GM18861 (cell line): ENCODE measurements around the gene FECH.
"Not testable (repeated sequence)": the region's sequence is repeated elsewhere in the genome, so short reads cannot be mapped to it uniquely, and the experiment has no call there.

Experiments used
- ATAC-seq: cut with Tn5 transposase; IDR thresholded peaks from one replicate; pipeline ENCODE4 v1.9.1; 2021; ENCODE audit not compliant: unreplicated experiment

Gene FECH

GRCh38 chr18:57533006-57533867 is 53.3 kb downstream of the FECH start:
- no peak for ATAC-seq

GRCh38 chr18:57529151-57529550 is 57.4 kb downstream of the FECH start:
- no peak for ATAC-seq

GRCh38 chr18:57527556-57528229 is 58.8 kb downstream of the FECH start:
- ATAC-seq = no peak

GRCh38 chr18:57523171-57523956 is 63.1 kb downstream of the FECH start:
- ATAC-seq = peak; percentile 76

- not testable (repeated sequence) for ATAC-seq
These were observed 64.2 kb downstream of the FECH start for GRCh38 chr18:57522348-57522747.

GRCh38 chr18:57519668-57520424 is 66.7 kb downstream of the FECH start:
- no peak for ATAC-seq

- ATAC-seq = no peak
These were observed 68.0 kb downstream of the FECH start for GRCh38 chr18:57518533-57518932.

- no peak for ATAC-seq
These were observed 70.4 kb downstream of the FECH start for GRCh38 chr18:57516056-57516455.

GRCh38 chr18:57505231-57505630 is 81.3 kb downstream of the FECH start:
- ATAC-seq = no peak

- no peak for ATAC-seq
These were observed 83.9 kb downstream of the FECH start for GRCh38 chr18:57502624-57503023.

GRCh38 chr18:57498682-57499256 is 87.7 kb downstream of the FECH start:
- ATAC-seq = no peak
